K562 (cell line): Measurements from ENCODE around the gene OR6S1. TPM values are rescaled to one million over a fixed set of nuclear protein-coding genes. Genes with fewer than 3 reads are reported as not detected.

Source experiments
- L3MBTL2 ChIP-seq: fragments of 450-650 bp; IDR thresholded peaks from 2 replicates; pipeline ENCODE4 v1.6.1; 2016; ENCODE audit warnings: mild to moderate bottlenecking, moderate library complexity
- PTRF ChIP-seq: fragments of 450-650 bp; IDR thresholded peaks from 2 replicates; pipeline ENCODE4 v1.6.1; 2016; ENCODE audit warnings: mild to moderate bottlenecking, missing genetic modification characterization, missing compliant biosample characterization
- polyA plus RNA-seq, 8 experiments: library from polyadenylated mRNA; depleted of rRNA in 4 of 8; stranded (reverse) in 5 of 8; unstranded in 3 of 8; fragments of >200 nt; fragmentation: Nextera tagmentation in 2 of 8; fragmentation: Illumina TruSeq in 1 of 8; extraction: Ambion mirVana in 2 of 8; extraction: Trizol in 1 of 8; gene quantifications; 2 replicates each; pipeline versions ENCODE4 v1.2.1 to v1.2.3, GENCODE V29; 2011 to 2014; ENCODE audit warnings: inconsistent platforms in 1 of 8, missing spikeins in 1 of 8
- total RNA-seq, 7 experiments: library from RNA; depleted of rRNA in 6 of 7; stranded (reverse); fragments of >200 nt in 6 of 7; fragmentation: Illumina TruSeq in 2 of 7; extraction: Trizol in 2 of 7; gene quantifications; 2 replicates each; pipeline versions ENCODE4 v1.2.1 to v1.2.3, GENCODE V29; 2011 to 2021; ENCODE audit warnings: low replicate concordance in 1 of 7
- TF ChIP-seq, protein P1 (sequence below): fragments of 450-650 bp; IDR thresholded peaks from 2 replicates; pipeline ENCODE4 v1.6.1; 2016; ENCODE audit warnings: mild to moderate bottlenecking, moderate library complexity
- TF ChIP-seq, protein P2 (sequence below), 2 experiments: fragments of 450-650 bp in 1 of 2; sonication (generic) in 1 of 2; formaldehyde crosslinking in 1 of 2; IDR thresholded peaks; 2 replicates each; pipeline versions ENCODE4 v1.7.1 to v1.9.0; 2016 to 2022; ENCODE audit warnings: inconsistent platforms in 1 of 2, mild to moderate bottlenecking in 1 of 2, missing genetic modification reagents in 1 of 2

OR6S1 gene
- total and polyA plus RNA-seq, 9 of the 15 experiments (the other 6 are each of a cell fraction or from before 2014, with no cell fraction given): not detected

DNA sequence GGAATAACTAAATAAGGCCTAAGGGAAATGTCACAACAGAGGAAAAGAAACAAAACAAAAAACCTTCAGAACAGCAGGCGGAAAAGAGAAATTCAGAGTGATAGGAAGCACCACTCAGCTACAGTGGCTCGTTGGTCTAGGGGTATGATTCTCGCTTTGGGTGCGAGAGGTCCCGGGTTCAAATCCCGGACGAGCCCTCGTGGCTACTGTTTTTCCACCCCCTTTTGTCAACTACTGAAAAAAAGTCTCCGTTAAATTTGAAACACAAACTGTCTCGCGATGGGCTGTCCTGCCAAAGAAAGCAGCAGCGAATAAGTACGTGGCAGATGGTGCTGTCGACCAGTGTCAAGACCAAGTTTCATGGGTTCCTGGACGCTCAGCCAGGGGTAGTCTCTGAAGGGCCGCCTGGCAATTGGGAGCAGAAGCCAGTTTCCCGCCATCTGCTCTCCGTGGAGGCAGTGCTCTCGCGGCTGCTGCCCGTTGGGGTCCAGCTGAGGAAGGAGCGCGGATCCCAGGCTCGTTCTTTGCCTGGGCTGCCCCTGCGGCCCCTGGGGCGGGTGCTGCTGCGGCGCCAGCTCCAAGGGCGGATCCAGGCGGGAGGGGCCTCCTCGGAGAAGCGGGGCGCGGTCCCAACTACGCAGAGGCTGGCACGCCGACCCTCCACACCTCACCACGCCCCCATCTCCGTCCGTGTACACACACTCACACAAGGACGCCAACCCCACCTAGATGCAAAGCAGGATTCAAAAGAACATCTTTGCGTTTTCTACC, 42.6 kb upstream of the OR6S1 start, which contains the start of gene RNASE4 (continued):
- TF ChIP-seq, protein P1, sequence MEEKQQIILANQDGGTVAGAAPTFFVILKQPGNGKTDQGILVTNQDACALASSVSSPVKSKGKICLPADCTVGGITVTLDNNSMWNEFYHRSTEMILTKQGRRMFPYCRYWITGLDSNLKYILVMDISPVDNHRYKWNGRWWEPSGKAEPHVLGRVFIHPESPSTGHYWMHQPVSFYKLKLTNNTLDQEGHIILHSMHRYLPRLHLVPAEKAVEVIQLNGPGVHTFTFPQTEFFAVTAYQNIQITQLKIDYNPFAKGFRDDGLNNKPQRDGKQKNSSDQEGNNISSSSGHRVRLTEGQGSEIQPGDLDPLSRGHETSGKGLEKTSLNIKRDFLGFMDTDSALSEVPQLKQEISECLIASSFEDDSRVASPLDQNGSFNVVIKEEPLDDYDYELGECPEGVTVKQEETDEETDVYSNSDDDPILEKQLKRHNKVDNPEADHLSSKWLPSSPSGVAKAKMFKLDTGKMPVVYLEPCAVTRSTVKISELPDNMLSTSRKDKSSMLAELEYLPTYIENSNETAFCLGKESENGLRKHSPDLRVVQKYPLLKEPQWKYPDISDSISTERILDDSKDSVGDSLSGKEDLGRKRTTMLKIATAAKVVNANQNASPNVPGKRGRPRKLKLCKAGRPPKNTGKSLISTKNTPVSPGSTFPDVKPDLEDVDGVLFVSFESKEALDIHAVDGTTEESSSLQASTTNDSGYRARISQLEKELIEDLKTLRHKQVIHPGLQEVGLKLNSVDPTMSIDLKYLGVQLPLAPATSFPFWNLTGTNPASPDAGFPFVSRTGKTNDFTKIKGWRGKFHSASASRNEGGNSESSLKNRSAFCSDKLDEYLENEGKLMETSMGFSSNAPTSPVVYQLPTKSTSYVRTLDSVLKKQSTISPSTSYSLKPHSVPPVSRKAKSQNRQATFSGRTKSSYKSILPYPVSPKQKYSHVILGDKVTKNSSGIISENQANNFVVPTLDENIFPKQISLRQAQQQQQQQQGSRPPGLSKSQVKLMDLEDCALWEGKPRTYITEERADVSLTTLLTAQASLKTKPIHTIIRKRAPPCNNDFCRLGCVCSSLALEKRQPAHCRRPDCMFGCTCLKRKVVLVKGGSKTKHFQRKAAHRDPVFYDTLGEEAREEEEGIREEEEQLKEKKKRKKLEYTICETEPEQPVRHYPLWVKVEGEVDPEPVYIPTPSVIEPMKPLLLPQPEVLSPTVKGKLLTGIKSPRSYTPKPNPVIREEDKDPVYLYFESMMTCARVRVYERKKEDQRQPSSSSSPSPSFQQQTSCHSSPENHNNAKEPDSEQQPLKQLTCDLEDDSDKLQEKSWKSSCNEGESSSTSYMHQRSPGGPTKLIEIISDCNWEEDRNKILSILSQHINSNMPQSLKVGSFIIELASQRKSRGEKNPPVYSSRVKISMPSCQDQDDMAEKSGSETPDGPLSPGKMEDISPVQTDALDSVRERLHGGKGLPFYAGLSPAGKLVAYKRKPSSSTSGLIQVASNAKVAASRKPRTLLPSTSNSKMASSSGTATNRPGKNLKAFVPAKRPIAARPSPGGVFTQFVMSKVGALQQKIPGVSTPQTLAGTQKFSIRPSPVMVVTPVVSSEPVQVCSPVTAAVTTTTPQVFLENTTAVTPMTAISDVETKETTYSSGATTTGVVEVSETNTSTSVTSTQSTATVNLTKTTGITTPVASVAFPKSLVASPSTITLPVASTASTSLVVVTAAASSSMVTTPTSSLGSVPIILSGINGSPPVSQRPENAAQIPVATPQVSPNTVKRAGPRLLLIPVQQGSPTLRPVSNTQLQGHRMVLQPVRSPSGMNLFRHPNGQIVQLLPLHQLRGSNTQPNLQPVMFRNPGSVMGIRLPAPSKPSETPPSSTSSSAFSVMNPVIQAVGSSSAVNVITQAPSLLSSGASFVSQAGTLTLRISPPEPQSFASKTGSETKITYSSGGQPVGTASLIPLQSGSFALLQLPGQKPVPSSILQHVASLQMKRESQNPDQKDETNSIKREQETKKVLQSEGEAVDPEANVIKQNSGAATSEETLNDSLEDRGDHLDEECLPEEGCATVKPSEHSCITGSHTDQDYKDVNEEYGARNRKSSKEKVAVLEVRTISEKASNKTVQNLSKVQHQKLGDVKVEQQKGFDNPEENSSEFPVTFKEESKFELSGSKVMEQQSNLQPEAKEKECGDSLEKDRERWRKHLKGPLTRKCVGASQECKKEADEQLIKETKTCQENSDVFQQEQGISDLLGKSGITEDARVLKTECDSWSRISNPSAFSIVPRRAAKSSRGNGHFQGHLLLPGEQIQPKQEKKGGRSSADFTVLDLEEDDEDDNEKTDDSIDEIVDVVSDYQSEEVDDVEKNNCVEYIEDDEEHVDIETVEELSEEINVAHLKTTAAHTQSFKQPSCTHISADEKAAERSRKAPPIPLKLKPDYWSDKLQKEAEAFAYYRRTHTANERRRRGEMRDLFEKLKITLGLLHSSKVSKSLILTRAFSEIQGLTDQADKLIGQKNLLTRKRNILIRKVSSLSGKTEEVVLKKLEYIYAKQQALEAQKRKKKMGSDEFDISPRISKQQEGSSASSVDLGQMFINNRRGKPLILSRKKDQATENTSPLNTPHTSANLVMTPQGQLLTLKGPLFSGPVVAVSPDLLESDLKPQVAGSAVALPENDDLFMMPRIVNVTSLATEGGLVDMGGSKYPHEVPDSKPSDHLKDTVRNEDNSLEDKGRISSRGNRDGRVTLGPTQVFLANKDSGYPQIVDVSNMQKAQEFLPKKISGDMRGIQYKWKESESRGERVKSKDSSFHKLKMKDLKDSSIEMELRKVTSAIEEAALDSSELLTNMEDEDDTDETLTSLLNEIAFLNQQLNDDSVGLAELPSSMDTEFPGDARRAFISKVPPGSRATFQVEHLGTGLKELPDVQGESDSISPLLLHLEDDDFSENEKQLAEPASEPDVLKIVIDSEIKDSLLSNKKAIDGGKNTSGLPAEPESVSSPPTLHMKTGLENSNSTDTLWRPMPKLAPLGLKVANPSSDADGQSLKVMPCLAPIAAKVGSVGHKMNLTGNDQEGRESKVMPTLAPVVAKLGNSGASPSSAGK: peak; percentile 59; the same call in 1 of the 2 replicates
- TF ChIP-seq L3MBTL2 (peak; percentile 72), PTRF (tag) (no peak)
- TF ChIP-seq, protein P2, sequence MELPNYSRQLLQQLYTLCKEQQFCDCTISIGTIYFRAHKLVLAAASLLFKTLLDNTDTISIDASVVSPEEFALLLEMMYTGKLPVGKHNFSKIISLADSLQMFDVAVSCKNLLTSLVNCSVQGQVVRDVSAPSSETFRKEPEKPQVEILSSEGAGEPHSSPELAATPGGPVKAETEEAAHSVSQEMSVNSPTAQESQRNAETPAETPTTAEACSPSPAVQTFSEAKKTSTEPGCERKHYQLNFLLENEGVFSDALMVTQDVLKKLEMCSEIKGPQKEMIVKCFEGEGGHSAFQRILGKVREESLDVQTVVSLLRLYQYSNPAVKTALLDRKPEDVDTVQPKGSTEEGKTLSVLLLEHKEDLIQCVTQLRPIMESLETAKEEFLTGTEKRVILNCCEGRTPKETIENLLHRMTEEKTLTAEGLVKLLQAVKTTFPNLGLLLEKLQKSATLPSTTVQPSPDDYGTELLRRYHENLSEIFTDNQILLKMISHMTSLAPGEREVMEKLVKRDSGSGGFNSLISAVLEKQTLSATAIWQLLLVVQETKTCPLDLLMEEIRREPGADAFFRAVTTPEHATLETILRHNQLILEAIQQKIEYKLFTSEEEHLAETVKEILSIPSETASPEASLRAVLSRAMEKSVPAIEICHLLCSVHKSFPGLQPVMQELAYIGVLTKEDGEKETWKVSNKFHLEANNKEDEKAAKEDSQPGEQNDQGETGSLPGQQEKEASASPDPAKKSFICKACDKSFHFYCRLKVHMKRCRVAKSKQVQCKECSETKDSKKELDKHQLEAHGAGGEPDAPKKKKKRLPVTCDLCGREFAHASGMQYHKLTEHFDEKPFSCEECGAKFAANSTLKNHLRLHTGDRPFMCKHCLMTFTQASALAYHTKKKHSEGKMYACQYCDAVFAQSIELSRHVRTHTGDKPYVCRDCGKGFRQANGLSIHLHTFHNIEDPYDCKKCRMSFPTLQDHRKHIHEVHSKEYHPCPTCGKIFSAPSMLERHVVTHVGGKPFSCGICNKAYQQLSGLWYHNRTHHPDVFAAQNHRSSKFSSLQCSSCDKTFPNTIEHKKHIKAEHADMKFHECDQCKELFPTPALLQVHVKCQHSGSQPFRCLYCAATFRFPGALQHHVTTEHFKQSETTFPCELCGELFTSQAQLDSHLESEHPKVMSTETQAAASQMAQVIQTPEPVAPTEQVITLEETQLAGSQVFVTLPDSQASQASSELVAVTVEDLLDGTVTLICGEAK (IDR thresholded peaks at IDR 0.05): peak; percentile 87
- TF ChIP-seq, protein P2 (CRISPR knock-in tag; IDR thresholded peaks at IDR 0.05): no peak
